GM19351 (cell line): Measurements from ENCODE around the gene CELF4.

Experiments
- ATAC-seq: cut with Tn5 transposase; IDR thresholded peaks from one replicate; pipeline ENCODE4 v1.9.1; 2021; ENCODE audit warnings: mild to moderate bottlenecking, moderate library complexity; ENCODE audit not compliant: unreplicated experiment

CELF4 gene

GRCh38 chr18:37447962-37448888 lies 117.4 kb downstream of the CELF4 start:
- no peak for ATAC-seq

GRCh38 chr18:37445836-37446235 lies 119.8 kb downstream of the CELF4 start:
- ATAC-seq = no peak

DNA sequence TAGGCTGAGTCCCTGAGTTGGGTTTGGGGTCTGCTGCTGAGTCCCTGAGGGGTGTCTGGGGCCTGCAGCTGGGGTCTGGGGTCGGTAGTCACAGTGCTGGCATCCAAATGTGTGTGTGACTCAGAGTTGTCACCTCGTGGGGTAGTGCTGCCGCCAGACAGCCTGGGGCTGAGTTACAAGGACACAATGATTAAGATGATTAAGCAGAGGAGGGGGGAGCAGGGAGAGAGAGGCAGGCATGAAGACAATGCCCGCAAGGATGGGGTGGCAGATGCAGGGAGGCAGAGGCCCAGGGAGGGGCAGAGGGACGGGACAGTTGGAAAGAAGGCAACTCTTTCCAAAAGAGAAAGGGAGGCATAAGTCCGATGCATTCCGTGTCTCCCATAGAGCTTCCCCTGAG lies 120.2 kb downstream of the CELF4 start:
- ATAC-seq = no peak

- no peak for ATAC-seq
Observed at GRCh38 chr18:37443325-37444055, 122.1 kb downstream of the CELF4 start.

DNA sequence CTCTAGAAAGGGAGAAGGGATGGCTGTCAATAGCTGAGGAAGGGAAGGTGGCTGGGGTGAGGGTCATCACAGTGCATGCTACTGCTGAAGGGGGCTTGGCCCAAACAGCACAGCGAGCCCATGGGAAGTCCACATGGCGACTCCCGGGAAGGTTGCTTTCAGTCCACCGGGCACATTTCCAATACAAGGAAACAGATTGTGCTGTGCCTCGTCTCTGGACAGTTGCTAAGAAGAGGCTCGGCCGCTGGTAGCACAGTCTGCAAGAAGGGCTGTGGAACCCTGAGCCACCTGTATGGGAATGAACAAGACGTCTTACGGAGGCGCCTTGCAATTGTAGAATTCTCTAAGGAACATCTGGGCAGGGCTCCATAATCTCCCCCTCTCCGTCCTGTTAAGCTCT lies 123.1 kb downstream of the CELF4 start:
- no peak for ATAC-seq

DNA sequence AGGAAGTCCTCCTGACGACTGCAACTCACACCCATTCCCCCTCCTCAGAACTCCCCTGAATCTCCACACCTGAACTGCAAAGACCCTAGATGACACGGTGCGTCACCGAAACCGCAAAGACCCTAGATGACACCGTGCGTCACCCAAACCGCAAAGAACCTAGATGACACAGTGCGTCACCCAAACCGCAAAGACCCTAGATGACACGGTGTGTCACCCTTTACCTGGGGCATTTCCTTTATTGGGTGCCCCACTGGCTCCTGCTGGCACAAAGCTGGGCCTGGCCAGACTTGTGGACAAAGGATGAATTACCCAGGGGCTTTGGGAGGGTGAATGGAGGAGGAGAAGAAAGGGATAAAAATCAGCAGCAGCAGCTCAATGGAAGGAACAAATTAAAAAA lies 123.8 kb downstream of the CELF4 start:
- ATAC-seq = no peak

DNA sequence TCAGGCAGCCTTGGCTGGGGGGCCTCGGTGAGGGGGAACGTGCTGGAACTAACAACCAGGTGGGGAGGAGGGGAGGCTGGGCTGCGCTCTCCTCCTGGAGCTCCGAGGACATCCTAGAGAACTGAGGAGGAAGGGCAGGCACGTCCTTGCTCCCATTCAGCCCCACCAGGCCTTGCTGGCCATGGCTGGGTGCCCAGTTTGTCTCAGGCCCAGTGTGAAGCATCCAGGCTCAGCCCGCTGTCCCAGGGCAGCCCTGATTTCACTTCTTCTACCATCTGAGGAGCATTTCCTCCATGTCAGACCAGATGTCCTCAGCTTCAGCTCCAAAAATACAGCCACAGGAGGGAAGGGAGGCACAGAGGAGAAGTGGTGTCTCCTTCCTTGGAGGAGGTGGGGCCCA lies 125.4 kb downstream of the CELF4 start:
- ATAC-seq = no peak

DNA sequence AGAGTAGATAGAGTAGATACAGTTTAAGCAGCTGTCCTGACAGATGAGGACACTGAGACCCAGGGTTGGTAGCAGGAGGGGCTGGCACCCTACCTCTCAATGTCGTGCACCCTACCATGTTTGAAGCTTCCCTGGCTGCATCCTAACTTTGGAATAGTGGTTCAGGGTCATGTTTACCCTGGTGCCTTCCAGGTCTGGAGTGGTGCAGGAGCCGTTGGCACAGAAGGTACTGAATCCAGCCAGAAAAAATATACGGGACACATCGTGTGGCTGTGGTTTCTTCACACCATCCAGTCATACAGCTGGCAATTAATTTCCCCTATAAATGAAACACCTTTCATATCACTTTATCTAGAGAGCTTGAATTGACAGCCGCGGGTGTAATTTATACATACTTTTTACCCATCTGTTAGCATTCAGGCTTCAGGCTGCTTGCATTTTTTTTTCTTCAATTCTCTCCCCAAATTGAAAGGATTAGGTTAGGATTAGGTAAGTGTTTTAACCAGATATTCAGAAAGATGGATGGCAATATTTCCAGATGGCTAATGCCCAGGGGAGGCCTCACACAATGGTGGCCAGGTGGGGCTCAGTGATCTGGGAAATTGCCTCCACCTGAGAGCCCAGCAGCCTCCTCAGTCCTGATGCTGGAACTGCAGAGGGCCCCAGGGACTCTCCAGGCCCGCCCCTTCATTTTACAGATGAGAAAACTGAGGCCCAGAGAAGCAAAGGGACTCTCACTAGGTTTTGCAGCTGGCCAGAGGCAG lies 127.0 kb downstream of the CELF4 start:
- ATAC-seq = no peak

DNA sequence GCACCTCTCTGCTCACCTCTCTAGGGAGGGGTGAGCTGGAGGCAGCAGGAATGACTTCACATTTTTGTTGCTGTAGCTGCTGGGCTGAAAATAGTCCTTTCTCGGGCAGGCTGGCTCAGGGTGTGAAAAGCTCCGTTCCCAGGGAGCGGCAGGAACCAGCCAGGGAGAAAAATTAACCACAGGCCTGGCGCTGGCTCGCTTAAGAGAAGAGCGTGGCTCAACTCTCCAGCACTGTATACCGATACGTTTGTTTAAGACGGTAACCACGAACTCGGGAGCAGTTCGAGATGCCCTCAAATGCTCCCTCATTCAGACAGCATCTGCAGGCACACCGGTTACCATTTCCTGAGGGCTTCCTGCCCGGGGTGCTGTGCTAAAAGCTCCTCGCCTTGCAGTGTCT lies 129.6 kb downstream of the CELF4 start:
- no peak for ATAC-seq

- no peak for ATAC-seq
Observed at GRCh38 chr18:37435150-37435867, 130.3 kb downstream of the CELF4 start.

- ATAC-seq = no peak
Observed at GRCh38 chr18:37434161-37434860, 131.3 kb downstream of the CELF4 start.

DNA sequence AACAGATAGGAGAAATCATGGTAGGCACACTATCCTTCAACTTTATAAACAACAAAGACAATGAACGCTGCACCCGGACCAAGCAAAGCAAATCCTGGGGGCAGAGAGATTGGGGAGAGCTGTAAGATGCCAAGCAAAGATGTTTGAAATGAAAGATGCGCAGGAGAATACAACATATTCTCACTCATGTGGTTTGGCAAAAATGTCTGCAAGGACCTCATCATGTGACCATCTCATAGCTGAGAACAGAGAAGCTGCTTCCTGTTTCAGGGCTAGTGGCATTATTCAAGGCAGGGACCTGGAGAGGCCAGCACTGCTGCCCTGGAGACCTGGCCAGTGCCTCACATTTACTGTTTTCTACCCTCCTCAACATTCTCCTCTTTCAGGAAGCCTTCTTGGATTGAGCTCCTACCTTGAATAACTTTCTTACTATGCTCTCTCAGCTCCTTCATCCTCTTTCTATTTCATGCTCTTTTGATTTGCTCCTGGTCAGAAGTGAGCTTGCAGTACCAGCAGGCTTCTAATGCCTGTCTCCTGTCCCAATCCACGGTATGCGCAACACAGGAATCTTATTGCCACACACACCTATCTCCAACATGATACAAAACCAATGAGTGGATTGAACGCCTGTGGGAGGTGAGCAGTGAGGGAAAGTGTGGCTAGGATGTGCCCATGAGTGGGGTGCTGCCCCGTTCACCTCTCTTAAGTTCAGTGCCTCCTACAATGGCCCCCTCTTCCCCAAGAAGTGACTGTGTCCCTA lies 133.0 kb downstream of the CELF4 start:
- no peak for ATAC-seq

- ATAC-seq = no peak
Observed at GRCh38 chr18:37430357-37431076, 135.1 kb downstream of the CELF4 start.

GRCh38 chr18:37429791-37430190 lies 135.8 kb downstream of the CELF4 start:
- ATAC-seq = no peak

- no peak for ATAC-seq
Observed at GRCh38 chr18:37428288-37428974, 137.2 kb downstream of the CELF4 start.

GRCh38 chr18:37426586-37426985 lies 139.0 kb downstream of the CELF4 start:
- no peak for ATAC-seq

- no peak for ATAC-seq
Observed at GRCh38 chr18:37425222-37425621, 140.4 kb downstream of the CELF4 start.

DNA sequence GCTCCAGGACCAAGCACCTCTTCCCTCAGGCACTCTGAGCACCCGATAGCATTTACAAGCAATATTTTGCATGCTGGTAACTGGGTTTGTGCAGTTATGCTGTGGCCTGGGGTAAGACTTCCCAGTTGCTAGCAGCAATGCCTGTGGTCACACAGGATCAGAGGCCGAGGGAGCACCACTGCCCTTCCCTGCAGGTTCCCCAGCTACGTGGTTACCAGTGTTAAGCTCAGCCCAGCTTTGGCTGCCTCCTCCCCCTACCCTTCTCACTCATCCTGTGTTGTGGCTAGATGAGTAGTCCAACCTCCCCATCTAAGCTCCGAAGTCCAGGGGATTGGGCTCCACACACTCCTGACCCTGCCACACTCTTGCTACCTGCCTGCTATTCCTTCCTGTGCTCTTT lies 141.1 kb downstream of the CELF4 start:
- no peak for ATAC-seq
